ENCODE measurements around the gene CNR2. TPM values are rescaled to one million over a fixed set of nuclear protein-coding genes. Genes with fewer than 3 reads are reported as not detected.

Gene CNR2
- total RNA-seq, 1 donor from 2014 or later = not detected

DNA sequence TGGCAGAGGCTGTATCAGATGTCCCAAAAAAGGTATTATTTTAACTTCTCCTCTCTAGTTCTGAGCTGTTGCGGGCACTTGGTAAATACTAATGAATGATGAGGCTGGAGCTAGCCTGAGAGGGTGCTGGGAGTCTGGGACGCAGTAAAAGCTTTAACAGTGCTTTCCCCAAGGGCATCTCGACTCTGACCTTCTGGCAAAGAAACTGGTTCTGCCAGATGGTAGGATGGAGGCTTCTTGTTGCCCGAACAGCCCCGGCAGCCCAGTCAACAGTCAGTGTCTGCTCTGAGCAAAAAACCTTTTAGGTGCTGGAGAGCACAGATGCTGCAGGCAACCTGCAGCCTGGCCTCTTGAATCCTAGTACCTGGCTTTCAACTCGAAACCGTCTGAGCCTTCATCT is 43.9 kb upstream of the CNR2 start:
- TF ChIP-seq CTCF (IDR thresholded peaks at IDR 0.05; ENCODE audit: unreplicated experiment) = no peak
- H3K9me3 Mint-ChIP-seq (ENCODE audit: low read depth) = no peaks in the 10 kb centered on the region

DNA sequence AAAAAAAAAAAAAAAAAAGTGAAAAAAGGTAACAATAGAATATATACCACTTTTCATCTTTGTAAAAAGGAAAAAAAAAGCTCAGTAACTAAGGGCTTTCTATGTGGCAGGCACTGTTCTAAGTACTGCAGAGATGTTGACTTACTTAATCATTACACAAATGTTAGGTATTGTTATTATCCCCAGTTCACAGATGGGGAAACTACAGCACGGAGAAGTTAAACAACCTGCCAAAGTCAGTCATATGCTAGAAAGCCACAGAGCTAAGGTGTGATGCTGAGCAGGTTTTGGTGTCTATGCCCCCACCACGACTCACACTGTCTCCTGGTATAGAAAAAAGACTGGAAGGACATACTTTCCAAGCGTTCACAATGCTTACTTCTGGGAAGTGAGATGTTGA is 39.9 kb upstream of the CNR2 start:
- H3K4me3 Mint-ChIP-seq (ENCODE audit: low read depth) = no peak overlapping the region
- no peaks in the 10 kb centered on the region for H3K27me3 Mint-ChIP-seq
- DNase-seq (ENCODE audit: low spot score, unreplicated experiment) = no peak
- no peaks in the 10 kb centered on the region for H3K36me3 Mint-ChIP-seq (ENCODE audit: insufficient read depth)
- no peaks in the 10 kb centered on the region for H3K9me3 Mint-ChIP-seq (ENCODE audit: low read depth)
- peaks cover 27% of the 10 kb centered on the region for H3K4me1 Mint-ChIP-seq (ENCODE audit: low read depth)
- no peak for TF ChIP-seq CTCF (IDR thresholded peaks at IDR 0.05; ENCODE audit: unreplicated experiment)
- no peak overlapping the region for H3K27ac Mint-ChIP-seq

More for the DNA sequence above, 43.9 kb upstream of the CNR2 start:
- H3K4me1 Mint-ChIP-seq (ENCODE audit: low read depth) = peaks cover 40% of the 10 kb centered on the region
- DNase-seq (ENCODE audit: low spot score, unreplicated experiment) = no peak
- peak overlapping the region; percentile 55 for H3K4me3 Mint-ChIP-seq (ENCODE audit: low read depth)
- peak overlapping the region; percentile 91 for H3K27ac Mint-ChIP-seq
- H3K36me3 Mint-ChIP-seq (ENCODE audit: insufficient read depth) = peaks cover 13% of the 10 kb centered on the region
- H3K27me3 Mint-ChIP-seq = no peaks in the 10 kb centered on the region

GRCh38 chr1:23947366-23947765 is 34.2 kb upstream of the CNR2 start:
- Mint-ChIP-seq H3K27me3 (peaks cover 3% of the 10 kb centered on the region), H3K4me1 (ENCODE audit: low read depth) (peaks cover 6% of the 10 kb centered on the region), H3K36me3 (ENCODE audit: insufficient read depth) (no peaks in the 10 kb centered on the region), H3K27ac (no peak overlapping the region), H3K9me3 (ENCODE audit: low read depth) (peaks cover 12% of the 10 kb centered on the region), H3K4me3 (ENCODE audit: low read depth) (no peak overlapping the region)
- no peak for DNase-seq (ENCODE audit: low spot score, unreplicated experiment)
- TF ChIP-seq CTCF (IDR thresholded peaks at IDR 0.05; ENCODE audit: unreplicated experiment) = no peak

DNA sequence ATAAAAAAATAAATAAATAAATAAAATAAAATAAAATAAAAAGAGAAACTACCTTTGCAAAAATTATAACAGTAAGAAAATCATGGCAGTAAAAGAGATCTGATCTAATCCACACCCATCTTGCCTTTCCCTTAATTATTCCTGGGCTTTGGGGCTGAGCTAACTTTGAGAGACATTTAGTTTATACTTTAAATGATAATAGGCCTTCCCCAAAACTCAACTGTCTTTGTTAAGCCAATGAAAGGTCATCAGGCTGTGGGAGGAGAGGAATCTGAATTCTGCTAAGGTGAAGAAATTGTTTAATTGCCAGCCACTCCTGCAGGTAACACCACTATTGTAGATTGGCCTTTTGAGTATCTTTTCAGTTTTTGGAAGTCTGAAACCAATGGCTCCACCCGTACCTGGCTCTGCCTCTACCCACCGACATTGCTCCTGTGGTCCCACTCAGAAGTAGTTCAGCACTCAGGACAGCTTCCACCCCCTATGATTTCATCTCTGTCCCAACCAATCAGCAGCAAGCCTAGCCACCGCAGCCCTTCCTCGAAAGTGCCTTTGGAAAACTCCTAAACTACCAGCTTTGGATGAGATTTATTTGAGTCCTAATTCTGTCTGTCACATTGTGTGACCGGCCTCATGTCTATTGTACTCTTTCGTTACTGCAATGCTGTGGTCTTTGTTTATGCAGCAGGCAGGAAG is 23.5 kb upstream of the CNR2 start:
- no peak overlapping the region for H3K27ac Mint-ChIP-seq
- DNase-seq (ENCODE audit: low spot score, unreplicated experiment) = no peak
- no peak for TF ChIP-seq CTCF (IDR thresholded peaks at IDR 0.05; ENCODE audit: unreplicated experiment)
- no peaks in the 10 kb centered on the region for H3K4me1 Mint-ChIP-seq (ENCODE audit: low read depth)
- no peaks in the 10 kb centered on the region for H3K27me3 Mint-ChIP-seq
- no peaks in the 10 kb centered on the region for H3K9me3 Mint-ChIP-seq (ENCODE audit: low read depth)
- H3K36me3 Mint-ChIP-seq (ENCODE audit: insufficient read depth) = no peaks in the 10 kb centered on the region
- H3K4me3 Mint-ChIP-seq (ENCODE audit: low read depth) = no peak overlapping the region

GRCh38 chr1:23931491-23931880 is 18.3 kb upstream of the CNR2 start:
- no peaks in the 10 kb centered on the region for H3K36me3 Mint-ChIP-seq (ENCODE audit: insufficient read depth)
- H3K4me1 Mint-ChIP-seq (ENCODE audit: low read depth) = no peaks in the 10 kb centered on the region
- no peak for TF ChIP-seq CTCF (IDR thresholded peaks at IDR 0.05; ENCODE audit: unreplicated experiment)
- no peak overlapping the region for H3K27ac Mint-ChIP-seq
- H3K9me3 Mint-ChIP-seq (ENCODE audit: low read depth) = no peaks in the 10 kb centered on the region
- no peak overlapping the region for H3K4me3 Mint-ChIP-seq (ENCODE audit: low read depth)
- DNase-seq (ENCODE audit: low spot score, unreplicated experiment) = no peak
- peaks cover 2% of the 10 kb centered on the region for H3K27me3 Mint-ChIP-seq

Measured in progenitor cell of endocrine pancreas (in vitro differentiated cells).